HEK293 (cell line): ENCODE data around the gene ZBED4.

Experiments
- REST ChIP-seq: fragments of 450-650 bp; formaldehyde crosslinking; IDR thresholded peaks from 2 replicates; pipeline ENCODE4 v1.5.1; 2016; ENCODE audit warnings: missing biosample characterization, missing genetic modification characterization
- ZNF175 ChIP-seq: fragments of 450-650 bp; formaldehyde crosslinking; IDR thresholded peaks from 2 replicates; pipeline ENCODE4 v1.5.1; 2016; ENCODE audit warnings: missing biosample characterization, missing genetic modification characterization
- ZNF239 ChIP-seq: fragments of 450-650 bp; formaldehyde crosslinking; IDR thresholded peaks from 2 replicates; pipeline ENCODE4 v1.5.1; 2016; ENCODE audit warnings: missing biosample characterization, missing genetic modification characterization
- ZNF473 ChIP-seq: fragments of 450-650 bp; formaldehyde crosslinking; IDR thresholded peaks from 2 replicates; pipeline ENCODE4 v1.5.1; 2017; ENCODE audit warnings: missing biosample characterization, missing genetic modification characterization
- ZNF585B ChIP-seq: fragments of 450-650 bp; formaldehyde crosslinking; IDR thresholded peaks from 2 replicates; pipeline ENCODE4 v1.5.1; 2016; ENCODE audit warnings: missing biosample characterization, missing genetic modification characterization
- ZNF76 ChIP-seq: fragments of 450-650 bp; formaldehyde crosslinking; IDR thresholded peaks from 2 replicates; pipeline ENCODE4; 2016; ENCODE audit warnings: low read depth, missing biosample characterization, missing genetic modification characterization, borderline replicate concordance
- ZSCAN5A ChIP-seq: fragments of 450-650 bp; formaldehyde crosslinking; IDR thresholded peaks from 2 replicates; pipeline ENCODE4 v1.5.1; 2016; ENCODE audit warnings: missing biosample characterization, missing genetic modification characterization
- TF ChIP-seq, protein P1 (sequence below): fragments of 450-650 bp; formaldehyde crosslinking; IDR thresholded peaks from 2 replicates; pipeline ENCODE4 v1.5.1; 2016; ENCODE audit warnings: missing biosample characterization, missing genetic modification characterization
- TF ChIP-seq, protein P2 (sequence below): fragments of 450-650 bp; formaldehyde crosslinking; optimal IDR thresholded peaks from 2 replicates; pipeline ENCODE3; 2016; ENCODE audit warnings: missing biosample characterization, mild to moderate bottlenecking, missing genetic modification characterization

- TF ChIP-seq ZNF473 (tag by site-specific recombination): no peak
- TF ChIP-seq ZNF239 (tag by site-specific recombination): no peak
- no peak for TF ChIP-seq ZSCAN5A
- TF ChIP-seq, protein P1, sequence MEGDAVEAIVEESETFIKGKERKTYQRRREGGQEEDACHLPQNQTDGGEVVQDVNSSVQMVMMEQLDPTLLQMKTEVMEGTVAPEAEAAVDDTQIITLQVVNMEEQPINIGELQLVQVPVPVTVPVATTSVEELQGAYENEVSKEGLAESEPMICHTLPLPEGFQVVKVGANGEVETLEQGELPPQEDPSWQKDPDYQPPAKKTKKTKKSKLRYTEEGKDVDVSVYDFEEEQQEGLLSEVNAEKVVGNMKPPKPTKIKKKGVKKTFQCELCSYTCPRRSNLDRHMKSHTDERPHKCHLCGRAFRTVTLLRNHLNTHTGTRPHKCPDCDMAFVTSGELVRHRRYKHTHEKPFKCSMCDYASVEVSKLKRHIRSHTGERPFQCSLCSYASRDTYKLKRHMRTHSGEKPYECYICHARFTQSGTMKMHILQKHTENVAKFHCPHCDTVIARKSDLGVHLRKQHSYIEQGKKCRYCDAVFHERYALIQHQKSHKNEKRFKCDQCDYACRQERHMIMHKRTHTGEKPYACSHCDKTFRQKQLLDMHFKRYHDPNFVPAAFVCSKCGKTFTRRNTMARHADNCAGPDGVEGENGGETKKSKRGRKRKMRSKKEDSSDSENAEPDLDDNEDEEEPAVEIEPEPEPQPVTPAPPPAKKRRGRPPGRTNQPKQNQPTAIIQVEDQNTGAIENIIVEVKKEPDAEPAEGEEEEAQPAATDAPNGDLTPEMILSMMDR (tag by site-specific recombination): no peak
- TF ChIP-seq, protein P2, sequence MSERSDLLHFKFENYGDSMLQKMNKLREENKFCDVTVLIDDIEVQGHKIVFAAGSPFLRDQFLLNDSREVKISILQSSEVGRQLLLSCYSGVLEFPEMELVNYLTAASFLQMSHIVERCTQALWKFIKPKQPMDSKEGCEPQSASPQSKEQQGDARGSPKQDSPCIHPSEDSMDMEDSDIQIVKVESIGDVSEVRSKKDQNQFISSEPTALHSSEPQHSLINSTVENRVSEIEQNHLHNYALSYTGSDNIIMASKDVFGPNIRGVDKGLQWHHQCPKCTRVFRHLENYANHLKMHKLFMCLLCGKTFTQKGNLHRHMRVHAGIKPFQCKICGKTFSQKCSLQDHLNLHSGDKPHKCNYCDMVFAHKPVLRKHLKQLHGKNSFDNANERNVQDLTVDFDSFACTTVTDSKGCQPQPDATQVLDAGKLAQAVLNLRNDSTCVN (tag by site-specific recombination): no peak
- TF ChIP-seq ZNF76 (tag by site-specific recombination): no peak
- no peak for TF ChIP-seq ZNF585B (tag by site-specific recombination)
- no peak for TF ChIP-seq REST (tag by site-specific recombination)
- TF ChIP-seq ZNF175 (tag by site-specific recombination): no peak
These were observed 32.2 kb downstream of the ZBED4 start for GRCh38 chr22:49885881-49886280.
